ENCODE data around the gene CLMP.

DNA sequence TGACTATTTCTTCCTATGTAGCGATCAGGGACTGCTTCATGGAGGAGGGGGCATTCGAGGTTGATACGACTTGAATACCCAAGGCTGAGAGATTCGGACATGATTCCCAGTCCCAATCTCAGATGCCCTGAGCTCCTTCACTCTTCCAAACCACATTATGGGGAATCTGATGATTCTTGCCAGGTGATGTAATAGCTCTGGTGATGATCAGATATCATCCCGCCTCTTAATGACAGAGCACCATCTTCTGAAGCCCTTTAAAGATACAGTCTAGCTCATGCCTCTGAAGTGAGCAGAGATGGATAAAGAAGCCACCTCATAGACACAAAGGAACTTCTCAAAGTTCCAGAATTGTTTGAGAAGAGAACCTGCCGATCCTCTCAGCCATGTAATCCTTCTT lies 8.9 kb upstream of the CLMP start:
- no peak for TF ChIP-seq CTCF (IDR thresholded peaks at IDR 0.05)
- no peak for TF ChIP-seq POLR2A (IDR thresholded peaks at IDR 0.05)

All from body of pancreas (tissue), 4 donors.